Measurements from ENCODE around the gene SUN2.

SUN2 gene

DNA sequence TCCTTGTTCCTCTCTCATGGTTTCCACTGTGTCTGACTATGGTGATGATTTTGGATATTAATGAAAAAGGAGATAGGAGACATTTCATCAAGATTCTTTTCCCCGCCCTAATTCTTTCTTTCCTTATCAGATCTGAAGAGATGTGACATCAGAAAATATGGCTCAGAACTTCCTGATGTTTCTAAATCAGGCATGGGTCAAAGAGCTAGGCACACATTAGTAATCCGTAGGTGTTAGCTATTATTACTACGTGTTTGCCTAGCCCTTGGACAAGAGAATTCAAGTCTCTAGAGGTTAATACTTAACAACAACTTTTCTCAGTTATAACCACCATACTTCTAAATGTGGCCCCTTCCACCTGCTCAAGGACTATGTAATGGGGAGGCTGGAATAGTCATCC, 60.9 kb downstream of the SUN2 start:
- no peak for DNase-seq

DNA sequence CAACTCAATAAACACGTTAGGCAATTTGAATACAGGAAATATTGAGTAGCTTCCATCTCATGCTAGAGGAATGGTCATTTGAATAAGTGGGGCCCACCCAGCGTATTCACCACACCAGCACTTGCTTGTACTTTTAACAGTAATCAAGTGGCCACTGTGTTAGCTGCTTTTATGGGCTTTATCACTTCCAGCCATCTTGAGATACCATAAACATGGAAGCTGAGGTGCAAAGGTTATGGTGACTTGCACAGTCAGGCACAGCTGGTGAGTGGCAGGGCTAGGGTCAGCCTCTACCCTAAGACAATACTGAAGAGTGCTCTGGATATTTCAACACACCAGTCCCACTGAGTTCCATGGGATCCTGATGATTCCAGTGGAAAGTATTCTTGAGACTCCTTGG, 61.7 kb downstream of the SUN2 start:
- DNase-seq = no peak

DNA sequence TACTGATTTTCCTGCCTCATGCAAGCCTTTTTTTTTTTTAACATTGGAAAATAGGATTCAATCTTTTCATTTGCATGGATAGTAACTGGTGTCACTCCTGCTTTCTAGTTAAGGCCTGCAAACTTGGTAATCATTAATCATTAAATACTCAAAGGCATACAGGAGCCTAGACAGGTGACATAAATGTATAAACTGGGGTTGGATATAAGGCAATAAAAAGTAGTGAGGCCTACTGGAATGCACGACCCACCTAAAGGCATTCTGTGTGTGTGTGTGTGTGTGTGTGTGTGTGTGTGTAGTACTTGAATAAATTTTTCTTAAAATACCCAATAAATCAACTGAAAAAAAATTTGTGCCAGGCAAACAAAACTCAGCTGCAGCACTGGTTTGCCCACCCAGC, 66.1 kb downstream of the SUN2 start:
- no peak for DNase-seq

DNA sequence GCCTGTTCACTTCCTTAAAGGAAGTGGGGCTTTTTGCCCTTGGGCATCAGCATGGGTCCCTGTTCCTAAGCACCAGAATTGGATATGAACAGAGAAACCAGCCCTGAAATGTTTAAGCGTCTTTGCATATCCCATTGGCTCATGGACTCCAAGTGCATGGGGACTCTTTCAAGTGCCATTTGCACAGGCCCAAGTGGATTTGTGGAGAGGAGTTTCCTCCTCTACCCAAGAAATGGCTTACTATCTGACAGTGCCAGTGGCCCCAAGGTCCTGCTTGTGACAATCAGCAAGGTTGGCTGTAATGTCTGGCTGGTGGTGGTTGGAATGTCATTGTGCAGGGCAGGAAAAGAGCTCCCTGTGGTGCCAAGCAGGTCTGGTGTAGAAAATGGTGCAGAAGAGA, 70.0 kb downstream of the SUN2 start:
- no peak for DNase-seq

DNA sequence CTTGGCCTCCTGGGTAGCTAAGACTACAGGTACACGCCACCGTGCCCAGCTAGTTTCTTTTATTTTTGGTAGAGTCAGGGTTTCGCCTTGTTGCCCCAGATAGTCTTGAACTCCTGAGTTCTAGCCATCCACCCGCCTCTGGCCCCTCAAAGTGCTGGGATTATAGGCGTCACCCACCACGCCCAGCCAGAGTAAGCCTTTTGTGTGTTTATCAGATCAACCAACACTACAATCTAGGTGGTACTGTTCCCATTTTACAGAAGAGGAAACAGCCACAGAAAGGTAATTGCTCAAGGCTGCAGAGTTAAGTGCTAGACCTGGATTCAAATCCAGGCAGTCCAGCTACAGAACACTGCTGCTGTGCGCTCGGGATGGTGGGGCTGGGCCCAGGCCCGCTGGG, 70.9 kb downstream of the SUN2 start:
- DNase-seq = no peak
